Peyer's patch (tissue), 4 donors: ENCODE results near the gene GLT6D1.

Experiments used
- POLR2A ChIP-seq, 2 donors: fragments of 450-650 bp; IDR thresholded peaks; one replicate each; pipeline ENCODE4 v1.5.1; 2017; ENCODE audit warnings: antibody characterized with exemption in 2 of 2, mild to moderate bottlenecking in 2 of 2, moderate library complexity in 2 of 2
- TF ChIP-seq, protein P1 (sequence below), 6 experiments: fragments of 450-650 bp in 4 of 6; fragments of 200-600 bp in 2 of 6; sonication (generic) in 1 of 6; IDR thresholded peaks; one replicate each; pipeline ENCODE4 v1.5.1; 2017 to 2019; ENCODE audit warnings: antibody characterized with exemption in 6 of 6, mild to moderate bottlenecking in 3 of 6, moderate library complexity in 1 of 6

DNA sequence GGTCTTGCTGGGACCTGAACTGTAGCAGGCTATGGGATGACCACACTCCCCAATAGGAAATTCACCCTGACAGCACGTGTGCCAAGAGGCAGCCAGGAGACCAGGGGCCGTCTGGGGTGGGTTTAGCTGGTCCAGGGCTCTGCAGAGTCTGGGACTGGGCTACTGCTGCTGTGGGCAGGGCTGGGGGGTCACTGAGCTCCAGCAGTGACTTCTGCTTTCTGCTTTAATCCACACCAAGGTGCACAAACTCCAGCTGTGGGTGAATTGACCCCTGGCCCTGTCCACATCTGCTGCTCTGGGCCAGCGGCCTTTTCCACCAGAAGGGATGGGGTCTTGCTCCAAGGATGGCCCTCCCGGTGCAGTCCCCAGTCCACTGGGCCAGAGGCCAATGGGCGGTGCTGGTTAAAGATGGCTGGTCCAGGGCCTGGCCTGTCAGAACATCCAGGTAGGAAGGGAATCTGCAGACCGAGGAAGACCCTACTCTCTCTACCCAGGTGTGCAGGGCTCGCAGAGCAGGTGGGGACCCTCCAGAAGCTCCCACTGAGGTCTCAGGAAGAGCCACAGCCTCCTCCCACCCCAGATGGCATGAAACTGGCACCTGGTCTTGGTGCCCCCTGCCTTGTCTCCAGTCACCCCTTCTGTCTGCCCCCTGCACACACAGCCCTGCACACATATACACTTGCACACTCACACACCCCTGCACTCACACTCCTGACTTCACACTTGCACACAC lies 28.0 kb downstream of the GLT6D1 start:
- no peak for TF ChIP-seq POLR2A (IDR thresholded peaks at IDR 0.05)
- TF ChIP-seq, protein P1, sequence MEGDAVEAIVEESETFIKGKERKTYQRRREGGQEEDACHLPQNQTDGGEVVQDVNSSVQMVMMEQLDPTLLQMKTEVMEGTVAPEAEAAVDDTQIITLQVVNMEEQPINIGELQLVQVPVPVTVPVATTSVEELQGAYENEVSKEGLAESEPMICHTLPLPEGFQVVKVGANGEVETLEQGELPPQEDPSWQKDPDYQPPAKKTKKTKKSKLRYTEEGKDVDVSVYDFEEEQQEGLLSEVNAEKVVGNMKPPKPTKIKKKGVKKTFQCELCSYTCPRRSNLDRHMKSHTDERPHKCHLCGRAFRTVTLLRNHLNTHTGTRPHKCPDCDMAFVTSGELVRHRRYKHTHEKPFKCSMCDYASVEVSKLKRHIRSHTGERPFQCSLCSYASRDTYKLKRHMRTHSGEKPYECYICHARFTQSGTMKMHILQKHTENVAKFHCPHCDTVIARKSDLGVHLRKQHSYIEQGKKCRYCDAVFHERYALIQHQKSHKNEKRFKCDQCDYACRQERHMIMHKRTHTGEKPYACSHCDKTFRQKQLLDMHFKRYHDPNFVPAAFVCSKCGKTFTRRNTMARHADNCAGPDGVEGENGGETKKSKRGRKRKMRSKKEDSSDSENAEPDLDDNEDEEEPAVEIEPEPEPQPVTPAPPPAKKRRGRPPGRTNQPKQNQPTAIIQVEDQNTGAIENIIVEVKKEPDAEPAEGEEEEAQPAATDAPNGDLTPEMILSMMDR (IDR thresholded peaks at IDR 0.05): no peak
